DND-41 (cell line): Measurements from ENCODE around the gene PPFIA1.
"Not testable (repeated sequence)": the region's sequence is repeated elsewhere in the genome, so short reads cannot be mapped to it uniquely, and the experiment has no call there.

Source experiments
- ATAC-seq: fragments of 200-7000 bp; cut with Tn5 transposase; 3 replicates; pipeline ENCODE4 v1.9.1; 2021; ENCODE audit warnings: low read depth; ENCODE audit not compliant: insufficient read depth
- DNase-seq: peaks from one replicate; pipeline ENCODE4 v3.0.0-alpha.2; 2020
- H2AFZ ChIP-seq: 2 replicates; pipeline ENCODE4 v1.6.0; 2012; ENCODE audit warnings: low read depth, low read length
- H3K27ac ChIP-seq: 2 replicates; pipeline ENCODE4 v1.5.1; 2012; ENCODE audit warnings: low read length, inconsistent platforms
- H3K27me3 ChIP-seq: fragments of 200-600 bp; sonication (generic); 2 replicates; pipeline ENCODE4 v1.6.0; 2012; ENCODE audit warnings: low read length, mild to moderate bottlenecking, inconsistent platforms; ENCODE audit not compliant: insufficient read depth, poor library complexity
- H3K36me3 ChIP-seq: 2 replicates; pipeline ENCODE4 v1.5.1; 2012; ENCODE audit warnings: low read length, inconsistent platforms; ENCODE audit not compliant: insufficient read depth
- H3K4me1 ChIP-seq: 2 replicates; pipeline ENCODE4 v1.5.1; 2012; ENCODE audit warnings: mild to moderate bottlenecking, low read length; ENCODE audit not compliant: insufficient read depth
- H3K4me2 ChIP-seq: 2 replicates; pipeline ENCODE4 v1.6.0; 2012; ENCODE audit warnings: mild to moderate bottlenecking, moderate library complexity, low read length, inconsistent platforms; ENCODE audit not compliant: insufficient read depth
- H3K4me3 ChIP-seq, 2 experiments: fragments of 200-600 bp in 1 of 2; shearing (Covaris generic) in 1 of 2; 2 replicates each; pipeline ENCODE4 v1.5.1; 2012 to 2016; ENCODE audit warnings: inconsistent platforms in 2 of 2, low read length in 2 of 2, mild to moderate bottlenecking in 2 of 2, low read depth in 1 of 2, moderate library complexity in 1 of 2
- H3K79me2 ChIP-seq: 2 replicates; pipeline ENCODE4 v1.6.0; 2012; ENCODE audit warnings: low read length, inconsistent platforms; ENCODE audit not compliant: insufficient read depth
- H3K9ac ChIP-seq: 2 replicates; pipeline ENCODE4 v1.6.0; 2012; ENCODE audit warnings: low read depth, mild to moderate bottlenecking, inconsistent platforms, low read length, moderate library complexity
- H3K9me3 ChIP-seq: 2 replicates; pipeline ENCODE4 v1.5.1; 2012; ENCODE audit warnings: low read length, moderate library complexity, mild to moderate bottlenecking, inconsistent platforms; ENCODE audit not compliant: insufficient read depth, severe bottlenecking
- H4K20me1 ChIP-seq: 2 replicates; pipeline ENCODE4 v1.6.0; 2012; ENCODE audit warnings: low read length; ENCODE audit not compliant: insufficient read depth
- EZH2 ChIP-seq: IDR thresholded peaks from 3 replicates; pipeline ENCODE4 v1.6.1; 2012; ENCODE audit warnings: borderline replicate concordance, low read depth, mild to moderate bottlenecking, moderate library complexity, low read length, inconsistent platforms; ENCODE audit not compliant: severe bottlenecking
- TF ChIP-seq, protein P1 (sequence below): IDR thresholded peaks from 2 replicates; pipeline ENCODE4 v1.5.1; 2012; ENCODE audit warnings: borderline replicate concordance, low read length, moderate library complexity, mild to moderate bottlenecking; ENCODE audit not compliant: poor library complexity, severe bottlenecking; ENCODE audit errors: extremely low read depth

Gene PPFIA1

DNA sequence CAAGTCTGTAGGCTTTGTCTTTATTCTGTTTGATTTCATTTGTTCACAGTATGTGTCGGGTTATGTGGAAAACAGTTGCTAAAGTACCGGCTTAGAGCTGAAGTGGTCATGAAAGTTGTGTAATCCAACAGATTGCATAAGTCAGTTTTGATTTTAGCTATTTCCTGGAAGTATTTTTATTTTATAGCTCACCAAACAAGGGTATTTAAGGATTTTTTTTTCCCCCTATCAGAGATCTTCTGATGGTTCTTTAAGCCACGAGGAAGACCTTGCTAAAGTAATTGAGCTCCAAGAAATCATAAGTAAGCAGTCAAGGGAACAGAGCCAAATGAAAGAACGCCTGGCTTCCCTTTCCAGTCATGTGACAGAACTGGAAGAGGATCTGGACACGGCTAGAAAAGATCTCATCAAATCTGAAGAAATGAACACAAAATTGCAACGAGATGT is 55.9 kb downstream of the PPFIA1 start:
- Histone ChIP-seq H3K9ac (no peak overlapping the region), H3K79me2 (no peaks in the 10 kb centered on the region), H3K4me1 (no peaks in the 10 kb centered on the region), H3K9me3 (no peaks in the 10 kb centered on the region), H3K36me3 (peaks cover 83% of the 10 kb centered on the region), H3K27ac (no peak overlapping the region), H3K27me3 (no peaks in the 10 kb centered on the region), H3K4me3 (no peak overlapping the region), H4K20me1 (no peaks in the 10 kb centered on the region; the same call in 1 of the 2 replicates), H2AFZ (no peak overlapping the region), H3K4me2 (no peak overlapping the region)
- no peak for DNase-seq
- ATAC-seq, result no peak
- no peak for TF ChIP-seq EZH2
- TF ChIP-seq, protein P1, sequence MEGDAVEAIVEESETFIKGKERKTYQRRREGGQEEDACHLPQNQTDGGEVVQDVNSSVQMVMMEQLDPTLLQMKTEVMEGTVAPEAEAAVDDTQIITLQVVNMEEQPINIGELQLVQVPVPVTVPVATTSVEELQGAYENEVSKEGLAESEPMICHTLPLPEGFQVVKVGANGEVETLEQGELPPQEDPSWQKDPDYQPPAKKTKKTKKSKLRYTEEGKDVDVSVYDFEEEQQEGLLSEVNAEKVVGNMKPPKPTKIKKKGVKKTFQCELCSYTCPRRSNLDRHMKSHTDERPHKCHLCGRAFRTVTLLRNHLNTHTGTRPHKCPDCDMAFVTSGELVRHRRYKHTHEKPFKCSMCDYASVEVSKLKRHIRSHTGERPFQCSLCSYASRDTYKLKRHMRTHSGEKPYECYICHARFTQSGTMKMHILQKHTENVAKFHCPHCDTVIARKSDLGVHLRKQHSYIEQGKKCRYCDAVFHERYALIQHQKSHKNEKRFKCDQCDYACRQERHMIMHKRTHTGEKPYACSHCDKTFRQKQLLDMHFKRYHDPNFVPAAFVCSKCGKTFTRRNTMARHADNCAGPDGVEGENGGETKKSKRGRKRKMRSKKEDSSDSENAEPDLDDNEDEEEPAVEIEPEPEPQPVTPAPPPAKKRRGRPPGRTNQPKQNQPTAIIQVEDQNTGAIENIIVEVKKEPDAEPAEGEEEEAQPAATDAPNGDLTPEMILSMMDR, result no peak

DNA sequence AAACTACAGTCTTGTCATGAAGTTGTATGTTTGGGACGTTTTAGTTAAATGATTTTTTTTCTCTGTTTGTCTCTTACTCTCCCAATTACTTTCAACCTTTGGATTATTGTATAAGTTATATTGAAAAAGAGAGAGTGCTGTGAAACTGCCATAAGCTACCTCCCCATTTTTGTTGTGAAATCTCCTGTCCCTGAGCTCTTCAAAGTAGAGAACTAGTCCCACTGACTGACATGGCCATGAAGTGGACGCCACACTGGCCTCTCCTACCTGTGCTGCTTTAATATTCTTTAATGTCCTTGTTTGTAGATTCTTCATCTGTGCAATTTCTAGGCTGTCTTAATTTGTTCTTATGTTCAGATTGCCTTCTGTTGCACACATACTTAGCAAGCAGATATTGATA is 56.3 kb downstream of the PPFIA1 start:
- no peaks in the 10 kb centered on the region for H3K9me3 ChIP-seq
- H3K27me3 ChIP-seq, result no peaks in the 10 kb centered on the region
- H3K79me2 ChIP-seq, result no peaks in the 10 kb centered on the region
- H3K36me3 ChIP-seq, result peaks cover 87% of the 10 kb centered on the region
- ATAC-seq (no peak), DNase-seq (no peak)
- TF ChIP-seq, protein P1, result no peak
- TF ChIP-seq EZH2, result no peak
- H3K27ac ChIP-seq, result no peak overlapping the region
- H3K9ac ChIP-seq, result no peak overlapping the region
- no peak overlapping the region for H3K4me3 ChIP-seq
- H2AFZ ChIP-seq, result no peak overlapping the region
- H3K4me1 ChIP-seq, result no peaks in the 10 kb centered on the region
- no peak overlapping the region for H3K4me2 ChIP-seq
- H4K20me1 ChIP-seq, result no peaks in the 10 kb centered on the region; the same call in 1 of the 2 replicates

DNA sequence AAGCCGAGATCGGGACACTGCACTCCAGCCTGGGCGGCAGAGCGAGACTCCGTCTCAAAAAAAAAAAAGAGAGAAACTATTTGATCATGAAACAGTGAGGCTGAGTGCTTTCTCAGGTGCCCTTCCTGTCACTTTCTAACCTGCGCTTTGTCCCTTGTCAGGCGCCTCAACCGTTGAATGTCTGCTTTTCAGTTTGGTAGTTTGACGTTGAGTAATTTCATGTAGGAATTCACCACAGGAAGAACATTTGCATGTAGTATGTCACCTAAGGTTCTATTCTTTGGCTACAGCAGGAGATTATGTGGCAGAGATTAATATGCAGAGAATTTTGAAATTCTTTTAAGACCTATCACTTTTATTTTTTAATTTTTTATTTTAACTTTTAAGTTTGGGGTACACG is 57.2 kb downstream of the PPFIA1 start:
- H3K27ac ChIP-seq, result no peak overlapping the region
- no peaks in the 10 kb centered on the region for H3K4me1 ChIP-seq
- H3K36me3 ChIP-seq, result peaks cover 89% of the 10 kb centered on the region
- no peak for TF ChIP-seq EZH2
- TF ChIP-seq, protein P1, result no peak
- ATAC-seq (no peak), DNase-seq (no peak)
- H3K79me2 ChIP-seq, result no peaks in the 10 kb centered on the region
- H4K20me1 ChIP-seq, result peaks cover 2% of the 10 kb centered on the region; the same call in 1 of the 2 replicates
- H3K4me3 ChIP-seq, result no peak overlapping the region
- H3K9ac ChIP-seq, result no peak overlapping the region
- H2AFZ ChIP-seq, result no peak overlapping the region
- H3K9me3 ChIP-seq, result no peaks in the 10 kb centered on the region
- H3K4me2 ChIP-seq, result no peak overlapping the region
- H3K27me3 ChIP-seq, result no peaks in the 10 kb centered on the region

DNA sequence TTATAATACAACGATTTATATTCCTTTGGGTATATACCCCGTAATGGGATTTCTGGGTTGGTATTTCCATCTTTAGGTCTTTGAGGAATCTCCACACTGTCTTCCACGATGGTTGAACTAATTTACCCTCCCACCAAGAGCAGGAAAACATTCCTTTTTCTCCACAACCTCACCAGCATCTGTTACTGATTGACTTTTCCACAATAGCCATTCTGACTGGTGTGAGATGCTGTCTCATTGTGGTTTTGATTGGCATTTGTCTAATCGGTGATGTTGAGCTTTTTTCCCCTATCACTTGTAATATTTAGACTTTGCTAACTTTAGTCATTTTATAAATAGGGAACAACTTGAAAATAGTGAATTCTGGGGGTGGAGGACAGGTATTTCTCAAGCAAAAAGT is 58.1 kb downstream of the PPFIA1 start:
- Histone ChIP-seq H3K36me3 (peaks cover 89% of the 10 kb centered on the region), H3K9me3 (no peaks in the 10 kb centered on the region), H3K27me3 (no peaks in the 10 kb centered on the region), H3K27ac (no peak overlapping the region), H3K4me1 (no peaks in the 10 kb centered on the region), H2AFZ (no peak overlapping the region), H3K79me2 (no peaks in the 10 kb centered on the region), H3K9ac (no peak overlapping the region), H4K20me1 (peaks cover 2% of the 10 kb centered on the region; the same call in 1 of the 2 replicates), H3K4me3 (no peak overlapping the region), H3K4me2 (no peak overlapping the region)
- ATAC-seq, result no peak
- no peak for TF ChIP-seq EZH2
- TF ChIP-seq, protein P1, result no peak
- no peak for DNase-seq

DNA sequence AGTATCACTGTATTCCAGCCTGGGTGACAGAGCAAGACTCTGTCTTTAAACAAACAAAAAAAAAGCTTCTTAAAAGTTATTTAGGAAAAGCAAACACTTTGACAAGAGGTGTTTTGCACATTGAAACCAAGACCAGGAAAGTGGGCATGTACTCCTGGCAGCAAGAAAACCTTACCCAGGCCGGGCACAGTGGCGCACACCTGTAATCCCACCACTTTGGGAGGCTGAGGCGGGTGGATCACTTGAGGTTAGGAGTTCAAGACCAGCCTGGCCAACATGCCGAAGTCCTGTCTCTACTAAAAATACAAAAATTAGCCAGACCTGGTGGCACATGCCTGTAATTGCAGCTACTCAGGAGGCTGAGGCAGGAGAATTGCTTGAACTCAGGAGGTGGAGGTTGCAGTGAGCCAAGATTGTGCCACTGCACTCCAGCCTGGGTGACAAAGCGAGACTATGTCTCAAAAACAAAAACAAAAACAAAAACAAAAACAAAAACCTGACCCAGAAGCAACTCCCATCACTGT is 60.9 kb downstream of the PPFIA1 start:
- H3K27ac ChIP-seq, H3K4me2 ChIP-seq, H3K27me3 ChIP-seq, DNase-seq, H4K20me1 ChIP-seq, H3K9me3 ChIP-seq, H3K4me3 ChIP-seq, H3K4me1 ChIP-seq, H3K79me2 ChIP-seq, ATAC-seq, H2AFZ ChIP-seq, H3K9ac ChIP-seq: not testable (repeated sequence)
- H3K36me3 ChIP-seq, result peaks cover 88% of the 10 kb centered on the region
